Measurements from ENCODE around the gene NKAIN2.
"Not testable (repeated sequence)": the region's sequence is repeated elsewhere in the genome, so short reads cannot be mapped to it uniquely, and the experiment has no call there.

NKAIN2 gene

GRCh38 chr6:124694139-124694705, 890.6 kb downstream of the NKAIN2 start:
- no peak for DNase-seq (ENCODE audit: low read depth)

- no peak for DNase-seq (ENCODE audit: low read depth)
These were observed 895.4 kb downstream of the NKAIN2 start for GRCh38 chr6:124699038-124699437.

DNA sequence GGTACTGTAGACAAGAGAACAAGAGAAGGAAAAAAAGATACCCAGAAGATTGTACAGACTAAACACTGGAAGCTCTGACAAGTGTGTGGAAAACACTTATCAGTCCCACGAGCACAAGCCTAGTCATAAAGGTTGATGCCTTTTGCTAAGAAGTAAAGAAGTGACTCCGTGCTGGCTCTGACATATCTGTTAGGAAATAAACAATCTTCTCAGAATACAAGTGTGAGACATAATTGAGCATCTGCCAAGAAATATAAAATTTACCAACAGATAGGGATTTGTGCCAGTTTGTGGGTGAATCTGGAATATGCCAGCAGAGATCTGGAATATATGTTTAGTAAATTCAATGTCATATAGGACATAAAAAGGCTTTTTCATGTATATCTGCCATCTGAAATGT, 899.9 kb downstream of the NKAIN2 start:
- DNase-seq (ENCODE audit: low read depth), result no peak

- DNase-seq (ENCODE audit: low read depth), result not testable (repeated sequence)
These were observed 908.9 kb downstream of the NKAIN2 start for GRCh38 chr6:124712532-124712931.

DNA sequence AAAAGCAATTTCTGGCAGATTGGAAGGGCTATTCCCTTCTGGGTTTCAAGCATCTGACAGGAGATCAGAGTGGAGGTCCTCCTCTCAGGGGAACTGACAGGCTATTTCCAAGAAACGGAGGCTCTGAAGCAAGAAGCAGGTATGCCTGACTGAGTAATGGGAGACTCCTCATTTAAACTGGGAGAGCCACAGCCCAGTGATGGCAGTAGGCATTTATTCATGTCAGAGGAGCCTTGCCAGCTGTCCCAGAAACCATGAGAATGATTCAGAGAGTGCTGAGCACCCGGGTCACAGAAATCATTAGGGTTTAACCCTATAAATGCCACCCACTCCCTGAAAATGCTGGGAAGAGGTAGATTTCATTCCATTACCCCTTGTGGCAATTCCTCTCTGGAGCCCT, 911.1 kb downstream of the NKAIN2 start:
- DNase-seq (ENCODE audit: low read depth), result no peak

DNA sequence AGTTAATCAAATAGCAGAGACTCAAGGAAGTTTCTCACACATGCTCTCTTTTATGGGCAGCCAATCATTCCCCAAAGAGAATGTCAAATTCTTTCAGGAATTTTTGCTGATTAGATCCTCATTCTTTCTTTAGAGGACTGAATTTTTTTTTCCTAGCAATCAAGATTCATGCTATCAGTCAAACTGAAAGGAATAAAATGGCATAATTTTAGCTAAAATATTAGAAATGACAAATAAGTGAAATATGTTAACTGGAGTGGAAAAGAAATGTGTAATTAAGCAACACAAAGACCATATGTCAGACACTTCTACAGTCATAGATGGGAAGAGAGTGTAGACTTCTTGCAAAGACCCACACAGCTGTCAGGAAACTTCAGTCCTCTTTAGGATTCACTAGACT, 916.2 kb downstream of the NKAIN2 start:
- no peak for DNase-seq (ENCODE audit: low read depth)

GRCh38 chr6:124721331-124721730, 917.7 kb downstream of the NKAIN2 start:
- no peak for DNase-seq (ENCODE audit: low read depth)

GRCh38 chr6:124722141-124722878, 918.6 kb downstream of the NKAIN2 start:
- DNase-seq (ENCODE audit: low read depth), result no peak

GRCh38 chr6:124723671-124724070, 920.0 kb downstream of the NKAIN2 start:
- no peak for DNase-seq (ENCODE audit: low read depth)

DNA sequence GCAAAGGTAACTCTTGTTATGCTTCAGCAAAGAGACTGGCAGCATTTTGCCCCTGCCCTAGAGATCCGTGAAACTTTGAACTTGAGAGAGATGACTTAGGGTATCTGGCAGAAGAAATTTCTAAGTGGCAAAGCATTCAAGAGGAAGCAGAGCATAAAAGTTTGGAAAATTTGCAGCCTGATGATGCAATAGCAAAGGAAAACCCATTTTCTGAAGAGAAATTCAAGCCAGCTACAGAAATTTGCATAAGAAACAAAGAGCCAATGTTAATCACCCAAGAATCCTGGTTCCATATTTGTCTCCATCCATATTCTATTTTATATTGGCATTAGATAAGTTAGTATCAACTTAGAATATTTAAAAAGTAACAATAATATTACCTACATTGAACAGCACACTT, 934.1 kb downstream of the NKAIN2 start:
- DNase-seq (ENCODE audit: low read depth), result not testable (repeated sequence)

DNA sequence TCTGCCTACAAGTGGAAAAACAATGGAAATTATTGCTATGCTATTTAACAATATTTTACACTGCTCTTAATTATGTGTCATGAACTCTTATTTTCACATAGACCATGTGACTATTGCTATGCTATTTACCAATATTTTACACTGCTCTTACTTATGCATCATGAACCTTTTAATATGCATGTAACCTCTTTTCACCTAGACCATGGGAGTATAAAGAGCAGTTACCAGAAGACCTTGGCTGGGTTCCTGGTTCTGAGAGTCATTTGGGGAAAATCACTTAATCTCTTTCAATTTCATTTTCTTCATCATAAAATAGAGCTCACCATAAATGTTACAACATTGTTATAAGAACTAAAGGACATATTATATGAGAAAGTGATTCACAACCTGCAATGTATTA, 934.8 kb downstream of the NKAIN2 start:
- DNase-seq (ENCODE audit: low read depth), result no peak

- no peak for DNase-seq (ENCODE audit: low read depth)
These were observed 937.7 kb downstream of the NKAIN2 start for GRCh38 chr6:124741341-124741740.

DNA sequence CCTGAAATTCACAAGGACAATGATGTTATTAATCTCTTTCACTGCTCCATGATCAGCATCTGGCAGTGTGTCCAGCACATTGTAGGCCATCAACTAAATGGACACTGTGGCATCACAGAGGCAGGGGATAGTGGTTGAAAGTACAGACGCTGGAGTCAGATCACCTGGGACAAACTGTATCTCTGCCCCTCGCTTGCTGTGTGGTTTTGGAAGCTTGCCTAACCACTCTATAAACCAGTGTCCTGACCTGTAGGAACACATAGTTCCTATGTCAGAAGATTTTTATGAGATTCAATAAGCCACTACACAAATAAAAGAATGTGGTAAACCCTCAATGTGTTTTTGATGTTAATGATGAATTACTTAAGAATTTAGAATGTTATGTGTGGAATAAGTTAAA, 939.3 kb downstream of the NKAIN2 start:
- DNase-seq (ENCODE audit: low read depth), result no peak

- DNase-seq (ENCODE audit: low read depth), result no peak
These were observed 939.8 kb downstream of the NKAIN2 start for GRCh38 chr6:124743420-124743819.

- no peak for DNase-seq (ENCODE audit: low read depth)
These were observed 943.7 kb downstream of the NKAIN2 start for GRCh38 chr6:124747349-124747748.

DNA sequence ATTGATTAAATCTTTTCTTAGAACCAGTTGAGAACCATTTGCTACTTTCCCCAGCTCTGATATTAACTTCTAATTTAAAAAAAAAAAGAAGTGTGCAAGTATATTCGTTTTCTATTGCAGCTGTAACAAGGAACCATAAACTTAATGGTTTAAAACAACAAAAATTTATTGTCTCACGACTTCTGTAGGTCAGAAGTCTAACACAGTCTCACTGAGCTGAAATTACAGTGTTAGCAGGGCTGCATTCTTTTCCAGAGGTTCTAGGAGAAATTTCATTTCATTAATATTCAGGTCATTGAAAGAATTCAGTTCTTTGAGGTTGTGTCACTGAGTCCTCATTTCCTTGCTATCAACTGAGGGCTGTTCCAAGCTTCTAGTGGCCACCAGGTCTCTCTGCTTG, 945.1 kb downstream of the NKAIN2 start:
- no peak for DNase-seq (ENCODE audit: low read depth)

- no peak for DNase-seq (ENCODE audit: low read depth)
These were observed 949.3 kb downstream of the NKAIN2 start for GRCh38 chr6:124753001-124753400.

DNA sequence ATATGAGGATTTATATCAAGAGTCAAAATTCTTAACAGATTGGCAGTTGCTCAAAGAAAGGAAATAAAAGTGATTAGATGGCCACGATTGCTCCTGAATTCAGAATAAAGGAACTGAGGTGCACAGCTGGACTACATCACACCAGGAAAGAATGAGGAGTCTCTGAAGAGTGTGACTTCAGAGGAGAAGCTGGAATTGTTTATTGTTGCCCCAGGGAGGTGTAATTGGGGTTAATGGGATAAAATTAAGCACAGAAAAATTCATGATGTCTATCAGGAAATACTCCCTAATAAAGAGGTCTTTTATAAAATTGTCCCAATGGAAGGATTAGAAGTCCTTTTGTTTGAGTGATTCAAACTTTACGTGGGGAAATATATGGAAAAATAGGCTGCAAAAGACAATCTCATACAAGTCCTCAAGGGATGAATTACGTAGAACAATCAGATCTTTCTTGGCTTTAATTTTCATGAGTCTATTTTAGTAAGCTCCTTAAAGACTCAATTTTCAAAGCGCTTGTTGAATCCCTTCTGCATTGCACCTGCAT, 950.0 kb downstream of the NKAIN2 start:
- DNase-seq (ENCODE audit: low read depth), result no peak

DNA sequence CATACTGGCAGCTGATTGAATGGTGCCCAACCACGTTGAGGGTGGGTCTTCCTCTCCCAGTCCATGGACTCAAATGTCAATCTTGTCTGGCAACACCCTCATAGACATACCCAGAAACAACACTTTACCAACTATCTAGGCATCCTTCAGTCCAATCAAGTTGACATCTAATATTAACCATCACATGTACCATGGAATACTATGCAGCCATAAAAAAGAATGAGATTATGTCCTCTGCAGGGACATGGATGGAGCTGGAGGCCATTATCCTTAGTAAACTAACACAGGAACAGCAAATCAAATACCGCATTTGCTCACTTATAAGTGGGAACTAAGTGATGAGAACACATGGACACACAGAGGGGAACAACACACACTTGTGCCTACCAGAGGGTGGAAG, 951.7 kb downstream of the NKAIN2 start:
- DNase-seq (ENCODE audit: low read depth), result no peak

- no peak for DNase-seq (ENCODE audit: low read depth)
These were observed 953.9 kb downstream of the NKAIN2 start for GRCh38 chr6:124757560-124757959.

- DNase-seq (ENCODE audit: low read depth), result no peak
These were observed 955.0 kb downstream of the NKAIN2 start for GRCh38 chr6:124758663-124759062.

DNA sequence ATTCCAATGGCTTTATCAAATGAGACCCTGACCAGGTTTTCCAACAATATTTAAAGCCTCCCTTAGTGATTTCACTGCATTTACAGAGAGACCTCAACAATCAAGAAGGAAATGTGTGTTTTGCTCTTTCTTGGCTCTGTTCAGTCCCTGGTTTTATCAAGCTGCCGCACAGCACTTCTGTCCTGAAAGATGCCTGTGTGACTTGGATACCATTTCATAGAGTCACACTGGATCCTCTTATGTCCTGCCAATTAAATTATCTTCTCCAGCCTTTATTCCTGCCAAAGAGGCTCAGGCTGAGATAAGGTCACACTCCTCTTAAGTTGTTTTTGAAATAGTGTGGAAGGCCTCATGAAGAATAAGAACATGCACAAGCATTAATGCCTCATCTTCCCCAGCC, 961.6 kb downstream of the NKAIN2 start:
- DNase-seq (ENCODE audit: low read depth), result no peak

DNA sequence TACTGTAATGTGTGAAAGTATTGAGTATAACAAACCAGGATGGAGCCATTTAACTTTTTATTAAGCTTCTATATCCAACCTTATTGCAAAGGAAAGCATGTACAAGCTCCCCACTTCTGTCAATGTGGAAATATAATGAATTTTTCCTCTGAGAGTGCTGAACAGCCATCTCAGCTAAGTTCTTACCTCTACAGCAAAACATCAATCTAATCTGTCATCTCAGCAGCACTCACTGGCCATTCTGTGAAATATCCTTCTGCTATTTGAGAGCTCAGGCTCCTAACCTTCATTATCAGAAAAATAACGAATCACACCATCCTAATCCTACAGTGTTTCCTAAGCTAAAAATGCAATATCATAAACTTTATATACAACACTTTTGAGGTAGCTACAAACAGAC, 964.6 kb downstream of the NKAIN2 start:
- no peak for DNase-seq (ENCODE audit: low read depth)

Measured in activated T-helper 1 cell treated with Interleukin-2 at 50 U/mL for 16 hours (primary cell).